GM23338 (cell line): ENCODE measurements around the gene RTN4IP1.

Experiments
- CREB1 ChIP-seq: fragments of 250-450 bp; sonication (Bioruptor Pico); IDR thresholded peaks from 2 replicates; pipeline ENCODE4 v1.5.0; 2020; ENCODE audit warnings: low read depth, mild to moderate bottlenecking, moderate library complexity
- EZH2 ChIP-seq: fragments of 200-600 bp; sonication (generic); IDR thresholded peaks from one replicate; pipeline ENCODE4 v1.8.0; 2017; ENCODE audit warnings: antibody characterized with exemption, mild to moderate bottlenecking, low read depth; ENCODE audit not compliant: unreplicated experiment
- JUNB ChIP-seq: IDR thresholded peaks from one replicate; pipeline ENCODE4 v1.6.1; 2016; ENCODE audit warnings: antibody characterized with exemption; ENCODE audit not compliant: unreplicated experiment
- POLR2AphosphoS5 ChIP-seq: IDR thresholded peaks from 2 replicates; pipeline ENCODE4 v1.6.1; 2016; ENCODE audit warnings: antibody characterized with exemption, low read depth
- REST ChIP-seq: IDR thresholded peaks from one replicate; pipeline ENCODE4 v1.6.1; 2018; ENCODE audit warnings: antibody characterized with exemption; ENCODE audit not compliant: unreplicated experiment
- ZNF331 ChIP-seq: fragments of 250-450 bp; sonication (Bioruptor Pico); IDR thresholded peaks from 2 replicates; pipeline ENCODE4 v1.5.0; 2020; ENCODE audit warnings: low read depth, mild to moderate bottlenecking, moderate library complexity
- TF ChIP-seq, protein P1 (sequence below), 2 experiments: fragments of 200-600 bp in 1 of 2; sonication (generic) in 1 of 2; conservative IDR thresholded peaks; 2 replicates each; pipeline versions ENCODE4 v1.5.1 to v1.6.1; 2016 to 2017; ENCODE audit warnings: antibody characterized with exemption in 2 of 2, low read depth in 2 of 2, mild to moderate bottlenecking in 2 of 2, moderate library complexity in 1 of 2

GRCh38 chr6:106546261-106546690, 83.0 kb downstream of the RTN4IP1 start:
- TF ChIP-seq CREB1 (CRISPR knock-in tag), result no peak
- TF ChIP-seq, protein P1, sequence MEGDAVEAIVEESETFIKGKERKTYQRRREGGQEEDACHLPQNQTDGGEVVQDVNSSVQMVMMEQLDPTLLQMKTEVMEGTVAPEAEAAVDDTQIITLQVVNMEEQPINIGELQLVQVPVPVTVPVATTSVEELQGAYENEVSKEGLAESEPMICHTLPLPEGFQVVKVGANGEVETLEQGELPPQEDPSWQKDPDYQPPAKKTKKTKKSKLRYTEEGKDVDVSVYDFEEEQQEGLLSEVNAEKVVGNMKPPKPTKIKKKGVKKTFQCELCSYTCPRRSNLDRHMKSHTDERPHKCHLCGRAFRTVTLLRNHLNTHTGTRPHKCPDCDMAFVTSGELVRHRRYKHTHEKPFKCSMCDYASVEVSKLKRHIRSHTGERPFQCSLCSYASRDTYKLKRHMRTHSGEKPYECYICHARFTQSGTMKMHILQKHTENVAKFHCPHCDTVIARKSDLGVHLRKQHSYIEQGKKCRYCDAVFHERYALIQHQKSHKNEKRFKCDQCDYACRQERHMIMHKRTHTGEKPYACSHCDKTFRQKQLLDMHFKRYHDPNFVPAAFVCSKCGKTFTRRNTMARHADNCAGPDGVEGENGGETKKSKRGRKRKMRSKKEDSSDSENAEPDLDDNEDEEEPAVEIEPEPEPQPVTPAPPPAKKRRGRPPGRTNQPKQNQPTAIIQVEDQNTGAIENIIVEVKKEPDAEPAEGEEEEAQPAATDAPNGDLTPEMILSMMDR (conservative IDR thresholded peaks at IDR 0.05; ENCODE audit: low read depth in 2 of 2), result no peak
- TF ChIP-seq EZH2, result no peak
- TF ChIP-seq POLR2AphosphoS5, result no peak
- TF ChIP-seq JUNB, result no peak
- TF ChIP-seq REST, result no peak
- TF ChIP-seq ZNF331, result no peak
